ENCODE data around the gene EXPH5.

DNA sequence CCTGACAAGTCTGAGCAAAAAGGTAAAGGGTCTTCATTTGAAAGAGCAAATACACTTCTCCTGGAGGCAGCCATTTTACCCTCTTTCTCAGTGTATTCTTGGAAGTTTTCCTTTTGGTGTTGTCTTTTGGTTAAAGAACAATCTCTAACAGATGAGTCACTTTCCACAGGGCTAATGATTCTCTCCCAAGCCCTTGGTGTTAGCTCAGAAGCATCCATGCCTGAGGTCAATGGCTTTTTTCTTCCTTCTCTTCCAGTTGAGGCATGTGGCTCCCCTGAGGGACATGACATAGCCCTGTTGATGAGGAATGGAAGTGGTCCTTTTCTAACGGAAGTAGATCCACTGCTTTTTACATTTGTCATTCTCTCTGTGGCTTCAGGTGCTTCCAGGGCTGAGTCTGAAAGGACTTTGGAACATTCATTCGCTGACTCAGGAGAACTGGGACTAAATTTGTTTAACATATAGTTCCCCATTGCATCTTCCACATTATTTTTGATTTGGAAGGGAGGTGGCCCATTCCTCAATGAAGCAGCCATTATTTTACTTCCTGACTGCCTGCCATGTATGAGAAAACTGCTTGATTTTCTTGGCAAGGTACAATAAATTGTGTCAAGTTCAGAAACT is 81.6 kb downstream of the EXPH5 start:
- no peak for TF ChIP-seq CTCF (IDR thresholded peaks at IDR 0.05)
- no peak for TF ChIP-seq EP300 (IDR thresholded peaks at IDR 0.05)
